Vagina (tissue), 2 donors: ENCODE results near the gene EXOC6B.

Source experiments
- POLR2A ChIP-seq, 2 donors: fragments of 450-650 bp; IDR thresholded peaks; one replicate each; pipeline ENCODE4 v1.6.1; 2017; ENCODE audit warnings: antibody characterized with exemption in 2 of 2, mild to moderate bottlenecking in 2 of 2, moderate library complexity in 2 of 2
- POLR2AphosphoS5 ChIP-seq, 2 donors: sonication (generic); formaldehyde crosslinking; IDR thresholded peaks; one replicate each; pipeline ENCODE4 v1.9.0; 2017; ENCODE audit warnings: antibody characterized with exemption in 2 of 2, mild to moderate bottlenecking in 2 of 2, low read depth in 1 of 2; ENCODE audit not compliant: insufficient read depth in 1 of 2
- TF ChIP-seq, protein P1 (sequence below), 3 experiments: fragments of 450-650 bp in 2 of 3; fragments of 200-600 bp in 1 of 3; sonication (generic) in 1 of 3; IDR thresholded peaks; one replicate each; pipeline ENCODE4 v1.5.1; 2017 to 2019; ENCODE audit warnings: antibody characterized with exemption in 3 of 3, mild to moderate bottlenecking in 2 of 3, moderate library complexity in 2 of 3

DNA sequence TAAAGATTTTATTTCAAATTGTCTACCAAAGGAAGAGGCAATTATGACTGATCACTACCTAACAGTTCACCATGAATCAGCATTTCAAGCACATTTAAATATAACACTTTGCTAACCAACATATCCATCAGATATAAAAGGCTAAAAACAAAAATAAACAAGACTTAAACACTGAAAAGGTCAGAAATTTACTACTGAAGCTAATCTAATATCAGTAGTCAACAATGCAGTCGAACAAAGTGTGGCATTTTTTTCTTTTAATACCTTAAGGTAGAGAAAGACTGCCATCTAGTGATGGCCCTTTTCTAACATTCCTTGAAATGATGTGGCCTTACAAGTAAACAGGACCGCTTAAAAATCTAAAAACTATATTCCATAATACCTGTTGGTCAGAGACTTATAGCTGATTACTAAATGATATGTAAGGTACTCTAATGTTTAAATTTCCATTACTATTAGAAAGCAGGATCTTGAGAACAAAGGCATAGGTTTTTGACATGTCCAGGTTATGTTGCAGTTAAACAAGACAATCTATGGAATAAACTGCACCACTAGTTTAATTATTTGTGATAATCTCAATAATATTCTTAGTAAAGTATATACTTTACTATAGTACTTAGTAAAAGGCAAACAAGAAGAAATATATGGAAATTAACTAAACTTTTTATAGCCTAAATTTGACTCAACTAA is 80.0 kb downstream of the EXOC6B start:
- TF ChIP-seq, protein P1, sequence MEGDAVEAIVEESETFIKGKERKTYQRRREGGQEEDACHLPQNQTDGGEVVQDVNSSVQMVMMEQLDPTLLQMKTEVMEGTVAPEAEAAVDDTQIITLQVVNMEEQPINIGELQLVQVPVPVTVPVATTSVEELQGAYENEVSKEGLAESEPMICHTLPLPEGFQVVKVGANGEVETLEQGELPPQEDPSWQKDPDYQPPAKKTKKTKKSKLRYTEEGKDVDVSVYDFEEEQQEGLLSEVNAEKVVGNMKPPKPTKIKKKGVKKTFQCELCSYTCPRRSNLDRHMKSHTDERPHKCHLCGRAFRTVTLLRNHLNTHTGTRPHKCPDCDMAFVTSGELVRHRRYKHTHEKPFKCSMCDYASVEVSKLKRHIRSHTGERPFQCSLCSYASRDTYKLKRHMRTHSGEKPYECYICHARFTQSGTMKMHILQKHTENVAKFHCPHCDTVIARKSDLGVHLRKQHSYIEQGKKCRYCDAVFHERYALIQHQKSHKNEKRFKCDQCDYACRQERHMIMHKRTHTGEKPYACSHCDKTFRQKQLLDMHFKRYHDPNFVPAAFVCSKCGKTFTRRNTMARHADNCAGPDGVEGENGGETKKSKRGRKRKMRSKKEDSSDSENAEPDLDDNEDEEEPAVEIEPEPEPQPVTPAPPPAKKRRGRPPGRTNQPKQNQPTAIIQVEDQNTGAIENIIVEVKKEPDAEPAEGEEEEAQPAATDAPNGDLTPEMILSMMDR (IDR thresholded peaks at IDR 0.05): peak in 2 of 3 experiments; percentile 36 to 49
- no peak for TF ChIP-seq POLR2A (IDR thresholded peaks at IDR 0.05)
- TF ChIP-seq POLR2AphosphoS5 (IDR thresholded peaks at IDR 0.05; ENCODE audit: insufficient read depth in 1 of 2, low read depth in 1 of 2): no peak
